ENCODE data around the gene BHLHE40.

GRCh38 chr3:4999531-5000184 is 20.4 kb downstream of the BHLHE40 start:
- TF ChIP-seq TOX (CRISPR knock-in tag; IDR thresholded peaks at IDR 0.05; ENCODE audit: borderline replicate concordance) (no peak), CSDC2 (CRISPR knock-in tag; IDR thresholded peaks at IDR 0.05) (no peak), SNAI2 (CRISPR knock-in tag; IDR thresholded peaks at IDR 0.05) (no peak), PATZ1 (CRISPR knock-in tag; IDR thresholded peaks at IDR 0.05; ENCODE audit: borderline replicate concordance) (no peak), CREB5 (CRISPR knock-in tag; IDR thresholded peaks at IDR 0.05; ENCODE audit: low read depth) (no peak), ARNTL (CRISPR knock-in tag; IDR thresholded peaks at IDR 0.05; ENCODE audit: borderline replicate concordance, low read depth) (no peak), ZNF70 (CRISPR knock-in tag; IDR thresholded peaks at IDR 0.05) (no peak), ISL1 (CRISPR knock-in tag; IDR thresholded peaks at IDR 0.05) (no peak)
